ENCODE results near the gene PPIC. TPM values are rescaled to one million over a fixed set of nuclear protein-coding genes. Genes with fewer than 3 reads are reported as not detected.
"Not testable (repeated sequence)": the region's sequence is repeated elsewhere in the genome, so short reads cannot be mapped to it uniquely, and the experiment has no call there.

Gene PPIC
- total RNA-seq, 1 experiment from 2014 or later: 12.6 TPM

GRCh38 chr5:122985954-122986721 is 50.4 kb downstream of the PPIC start:
- no peak overlapping the region for H3K4me3 ChIP-seq (ENCODE audit: insufficient read depth, low read depth, low read length)
- DNase-seq: no peak
- no peaks in the 10 kb centered on the region for H3K27me3 ChIP-seq (ENCODE audit: control insufficient read depth, insufficient read depth, low read length)
- H3K36me3 ChIP-seq (replicated peaks; ENCODE audit: control insufficient read depth, insufficient read depth, low read length): no peaks in the 10 kb centered on the region

DNA sequence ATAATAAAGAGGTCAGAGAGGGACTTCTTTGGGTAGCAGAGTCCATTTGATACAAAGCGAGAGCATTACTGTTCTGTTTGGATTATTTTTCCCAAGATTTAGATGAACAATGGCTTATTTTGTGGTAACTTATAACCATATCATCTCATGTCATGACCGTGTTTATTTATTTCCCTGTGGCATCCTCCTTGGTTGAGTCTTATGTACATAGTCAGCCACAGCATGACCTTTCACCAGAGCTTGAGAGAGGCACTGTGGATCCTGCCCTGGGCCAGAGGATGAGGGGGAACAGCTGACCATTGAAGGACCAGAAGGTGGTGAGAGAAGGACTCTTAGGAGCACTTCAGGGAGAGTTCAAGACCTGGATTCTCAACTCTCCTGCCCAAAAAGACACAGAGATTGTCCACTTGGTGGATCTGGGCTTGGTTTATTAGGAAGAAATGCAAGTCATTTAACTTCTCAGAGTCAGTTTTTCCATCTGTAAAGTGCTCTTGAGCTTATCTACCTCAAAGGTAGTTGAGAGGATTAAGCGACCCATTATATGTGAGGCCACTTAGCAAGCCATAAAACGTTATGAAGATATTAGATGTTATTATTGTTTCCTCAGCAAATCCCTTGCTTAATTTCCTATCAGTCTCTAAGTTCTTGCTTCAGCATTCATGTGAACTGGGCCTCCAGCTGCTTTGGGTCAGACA is 51.4 kb downstream of the PPIC start:
- DNase-seq: no peak
- Histone ChIP-seq H3K36me3 (replicated peaks; ENCODE audit: control insufficient read depth, insufficient read depth, low read length) (no peaks in the 10 kb centered on the region), H3K27me3 (ENCODE audit: control insufficient read depth, insufficient read depth, low read length) (no peaks in the 10 kb centered on the region), H3K4me3 (ENCODE audit: insufficient read depth, low read depth, low read length) (no peak overlapping the region)

GRCh38 chr5:122984425-122984824 is 52.1 kb downstream of the PPIC start:
- Histone ChIP-seq H3K4me3 (ENCODE audit: insufficient read depth, low read depth, low read length) (no peak overlapping the region), H3K36me3 (replicated peaks; ENCODE audit: control insufficient read depth, insufficient read depth, low read length) (no peaks in the 10 kb centered on the region), H3K27me3 (ENCODE audit: control insufficient read depth, insufficient read depth, low read length) (no peaks in the 10 kb centered on the region)
- no peak for DNase-seq

DNA sequence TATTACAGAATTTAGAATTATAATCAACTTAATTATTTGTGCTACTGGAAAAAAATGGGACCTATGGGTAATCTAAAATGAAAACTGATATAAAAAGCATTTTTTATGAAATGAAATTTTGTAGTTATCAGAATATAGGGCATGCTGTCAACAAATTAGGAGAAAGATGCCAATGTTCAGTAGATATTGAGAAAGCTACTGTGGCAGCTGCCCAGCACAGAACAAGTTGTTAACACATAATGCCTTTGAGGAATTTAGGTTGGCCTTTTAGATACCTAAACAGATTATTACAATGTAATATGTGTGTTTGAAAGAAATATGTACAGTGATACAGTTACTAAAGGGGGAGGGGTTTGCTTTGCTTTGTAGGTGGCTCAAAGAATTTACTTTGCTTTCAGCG is 54.1 kb downstream of the PPIC start:
- H3K4me3 ChIP-seq (ENCODE audit: insufficient read depth, low read depth, low read length): no peak overlapping the region
- H3K36me3 ChIP-seq (replicated peaks; ENCODE audit: control insufficient read depth, insufficient read depth, low read length): no peaks in the 10 kb centered on the region
- no peak for DNase-seq
- H3K27me3 ChIP-seq (ENCODE audit: control insufficient read depth, insufficient read depth, low read length): no peaks in the 10 kb centered on the region

- no peaks in the 10 kb centered on the region for H3K27me3 ChIP-seq (ENCODE audit: control insufficient read depth, insufficient read depth, low read length)
- no peaks in the 10 kb centered on the region for H3K36me3 ChIP-seq (replicated peaks; ENCODE audit: control insufficient read depth, insufficient read depth, low read length)
- H3K4me3 ChIP-seq (ENCODE audit: insufficient read depth, low read depth, low read length): no peak overlapping the region
- no peak for DNase-seq
Measured at GRCh38 chr5:122981846-122982245, 54.7 kb downstream of the PPIC start.

DNA sequence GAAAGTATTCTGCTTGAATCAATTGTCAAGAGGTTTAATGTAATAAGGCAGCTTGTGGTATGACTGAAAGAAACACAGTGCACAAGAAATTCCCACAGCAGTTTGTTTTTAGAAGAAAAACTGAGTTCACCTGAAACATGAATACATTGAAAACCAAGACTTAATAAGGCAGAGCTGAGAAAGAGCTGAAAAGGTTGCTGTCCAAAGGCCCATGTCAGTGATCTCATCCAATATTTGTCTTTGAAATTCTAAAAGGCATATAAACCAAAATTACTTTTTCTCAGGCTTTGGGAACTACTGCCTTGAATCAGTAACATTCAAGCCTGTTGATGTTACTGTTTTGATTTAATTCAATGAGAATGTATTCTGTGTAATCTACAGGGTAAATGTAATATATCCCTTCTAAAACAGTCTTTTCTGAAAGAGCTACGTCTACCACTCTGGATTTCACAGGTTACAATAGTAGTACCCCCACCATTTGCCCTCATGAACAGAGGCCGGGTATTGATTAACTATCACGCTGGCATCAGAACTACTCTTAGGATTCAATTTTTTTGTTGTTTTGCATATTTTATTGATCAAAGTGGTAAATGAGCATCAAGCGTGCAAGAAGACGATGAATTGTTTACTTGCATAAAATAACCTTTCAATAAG is 57.8 kb downstream of the PPIC start:
- no peaks in the 10 kb centered on the region for H3K36me3 ChIP-seq (replicated peaks; ENCODE audit: control insufficient read depth, insufficient read depth, low read length)
- H3K27me3 ChIP-seq (ENCODE audit: control insufficient read depth, insufficient read depth, low read length): no peaks in the 10 kb centered on the region
- DNase-seq: no peak
- H3K4me3 ChIP-seq (ENCODE audit: insufficient read depth, low read depth, low read length): no peak overlapping the region

GRCh38 chr5:122978068-122978467 is 58.5 kb downstream of the PPIC start:
- Histone ChIP-seq H3K4me3 (ENCODE audit: insufficient read depth, low read depth, low read length) (no peak overlapping the region), H3K27me3 (ENCODE audit: control insufficient read depth, insufficient read depth, low read length) (no peaks in the 10 kb centered on the region)
- no peak for DNase-seq

GRCh38 chr5:122977319-122977718 is 59.2 kb downstream of the PPIC start:
- DNase-seq: no peak
- Histone ChIP-seq H3K27me3 (ENCODE audit: control insufficient read depth, insufficient read depth, low read length) (no peaks in the 10 kb centered on the region), H3K4me3 (ENCODE audit: insufficient read depth, low read depth, low read length) (no peak overlapping the region), H3K36me3 (replicated peaks; ENCODE audit: control insufficient read depth, insufficient read depth, low read length) (no peaks in the 10 kb centered on the region)

More at GRCh38 chr5:122978068-122978467, 58.5 kb downstream of the PPIC start:
- no peaks in the 10 kb centered on the region for H3K36me3 ChIP-seq (replicated peaks; ENCODE audit: control insufficient read depth, insufficient read depth, low read length)

GRCh38 chr5:122974251-122974650 is 62.3 kb downstream of the PPIC start:
- H3K4me3 ChIP-seq (ENCODE audit: insufficient read depth, low read depth, low read length): not testable (repeated sequence)

GRCh38 chr5:122973759-122974158 is 62.8 kb downstream of the PPIC start:
- not testable (repeated sequence) for H3K4me3 ChIP-seq (ENCODE audit: insufficient read depth, low read depth, low read length); DNase-seq; H3K36me3 ChIP-seq (replicated peaks; ENCODE audit: control insufficient read depth, insufficient read depth, low read length); H3K27me3 ChIP-seq (ENCODE audit: control insufficient read depth, insufficient read depth, low read length)

More at GRCh38 chr5:122974251-122974650, 62.3 kb downstream of the PPIC start:
- H3K36me3 ChIP-seq (replicated peaks; ENCODE audit: control insufficient read depth, insufficient read depth, low read length); DNase-seq; H3K27me3 ChIP-seq (ENCODE audit: control insufficient read depth, insufficient read depth, low read length): not testable (repeated sequence)

Other genes with a start within 250 kb of the PPIC start
- 15.9 and 16.6 TPM in 2 replicates for gene SNX24, start 191.1 kb downstream of the PPIC start, total RNA-seq (2014; rRNA removed; shearing (Covaris generic))
- gene PRDM6, start 52.5 kb upstream of the PPIC start, total RNA-seq (2014; rRNA removed; shearing (Covaris generic)): 0.21 TPM in 1 of 2 replicates, not detected in the other